GM18858 (cell line): ENCODE results near the gene RAP2A.

ENCODE experiments used
- ATAC-seq: cut with Tn5 transposase; IDR thresholded peaks from one replicate; pipeline ENCODE4 v1.9.1; 2021; ENCODE audit not compliant: unreplicated experiment

Gene RAP2A

GRCh38 chr13:97446448-97446847 is 12.5 kb downstream of the RAP2A start:
- ATAC-seq = no peak

DNA sequence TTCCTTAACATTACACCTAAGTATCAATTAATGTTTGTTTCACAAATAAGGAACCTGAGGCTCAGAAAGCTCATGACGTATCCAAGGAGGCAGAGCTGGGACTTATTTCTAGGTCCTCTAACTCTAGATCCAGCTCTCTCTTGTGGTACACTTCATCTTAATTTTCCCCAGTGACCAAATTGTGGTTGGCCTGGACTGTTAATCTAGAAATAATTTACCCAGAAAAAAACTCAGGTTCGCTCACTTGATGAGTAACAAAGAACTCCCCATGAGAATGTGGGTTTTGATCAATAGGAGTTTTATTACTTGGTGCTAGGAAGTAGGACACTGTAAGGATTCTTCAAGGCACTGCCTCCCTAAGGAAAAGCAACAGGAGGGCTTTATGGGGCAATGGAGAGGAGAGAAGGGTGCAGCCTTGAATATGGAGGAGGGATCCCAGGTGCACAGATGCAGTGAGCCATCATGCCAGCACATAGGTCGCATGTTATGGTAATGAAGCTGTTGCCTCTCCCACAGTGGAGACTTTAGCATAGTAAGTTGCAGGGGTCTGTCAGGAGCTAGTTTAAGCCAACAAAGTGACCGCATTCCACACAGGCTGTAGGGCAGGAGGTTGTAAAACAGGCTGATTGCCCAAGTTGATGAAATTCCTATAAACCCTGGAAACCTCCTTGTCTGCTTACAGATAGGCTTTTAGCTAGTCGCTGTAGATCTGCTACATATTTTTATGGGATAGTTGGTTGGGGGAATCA is 14.7 kb downstream of the RAP2A start:
- ATAC-seq = peak; percentile 37

GRCh38 chr13:97454699-97455098 is 20.7 kb downstream of the RAP2A start:
- no peak for ATAC-seq

DNA sequence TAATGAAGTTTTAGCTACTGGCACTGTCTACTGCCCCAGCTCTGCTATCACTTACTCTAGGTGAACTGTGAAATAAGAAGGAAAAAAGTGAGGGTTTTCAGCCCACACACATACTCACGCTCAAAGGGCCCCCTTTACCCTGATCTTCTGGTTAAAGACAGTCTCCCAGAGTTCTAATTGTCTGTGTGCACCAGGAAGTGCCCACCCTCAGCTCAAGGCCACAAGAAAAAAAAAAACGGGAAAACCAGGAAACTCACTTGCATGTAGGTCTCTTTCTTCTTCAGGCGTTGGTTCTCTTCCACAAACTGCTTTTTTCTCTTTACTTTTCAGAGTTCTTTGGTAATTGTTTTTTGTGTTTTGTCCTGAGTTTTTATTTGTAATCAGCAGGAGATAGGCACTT is 22.1 kb downstream of the RAP2A start:
- ATAC-seq = no peak

- ATAC-seq = peak; percentile 23
These were observed 25.3 kb downstream of the RAP2A start for GRCh38 chr13:97459215-97459777.

- peak; percentile 94 for ATAC-seq
These were observed 26.2 kb downstream of the RAP2A start for GRCh38 chr13:97460004-97460775.

DNA sequence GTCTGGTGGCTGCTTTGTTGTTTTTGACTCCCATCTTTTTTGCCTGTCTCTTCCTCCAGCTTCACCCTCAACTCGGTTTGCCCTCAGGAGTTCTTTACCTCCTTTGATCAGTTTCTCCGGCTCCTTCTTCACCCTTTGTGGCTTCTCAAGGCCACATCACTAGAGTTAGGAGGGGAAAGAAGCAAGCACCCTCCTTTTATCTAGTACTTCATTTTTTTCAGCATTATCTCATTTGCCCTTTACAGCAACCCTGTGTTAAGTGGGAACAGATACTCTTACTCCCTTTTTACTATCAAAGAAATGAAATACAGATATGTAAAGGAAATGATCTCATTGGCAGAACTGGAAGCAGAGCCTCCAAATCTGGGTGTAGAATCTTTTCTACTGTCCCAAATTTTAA is 26.9 kb downstream of the RAP2A start:
- ATAC-seq = no peak

- no peak for ATAC-seq
These were observed 30.6 kb downstream of the RAP2A start for GRCh38 chr13:97464561-97464960.

DNA sequence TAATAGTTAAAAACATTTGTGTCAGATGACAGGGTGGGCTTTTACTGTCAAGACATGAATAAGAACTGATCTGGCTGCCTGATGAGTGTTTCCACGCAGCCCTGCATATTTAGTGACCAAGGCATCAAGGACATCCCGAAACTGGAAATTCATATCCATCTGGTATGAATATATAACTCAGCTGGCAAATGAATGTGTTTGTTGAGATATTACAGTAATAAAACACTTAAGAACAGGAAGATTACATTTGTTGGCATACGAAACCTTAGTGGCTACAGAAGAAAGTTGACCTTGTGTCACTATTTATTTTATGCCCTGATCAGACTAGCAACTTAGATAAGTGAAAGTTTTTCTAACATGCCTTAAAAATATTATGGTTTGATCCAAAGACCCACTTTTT is 32.8 kb downstream of the RAP2A start:
- ATAC-seq = no peak

GRCh38 chr13:97468331-97468730 is 34.4 kb downstream of the RAP2A start:
- ATAC-seq = no peak

GRCh38 chr13:97471711-97472110 is 37.7 kb downstream of the RAP2A start:
- no peak for ATAC-seq

DNA sequence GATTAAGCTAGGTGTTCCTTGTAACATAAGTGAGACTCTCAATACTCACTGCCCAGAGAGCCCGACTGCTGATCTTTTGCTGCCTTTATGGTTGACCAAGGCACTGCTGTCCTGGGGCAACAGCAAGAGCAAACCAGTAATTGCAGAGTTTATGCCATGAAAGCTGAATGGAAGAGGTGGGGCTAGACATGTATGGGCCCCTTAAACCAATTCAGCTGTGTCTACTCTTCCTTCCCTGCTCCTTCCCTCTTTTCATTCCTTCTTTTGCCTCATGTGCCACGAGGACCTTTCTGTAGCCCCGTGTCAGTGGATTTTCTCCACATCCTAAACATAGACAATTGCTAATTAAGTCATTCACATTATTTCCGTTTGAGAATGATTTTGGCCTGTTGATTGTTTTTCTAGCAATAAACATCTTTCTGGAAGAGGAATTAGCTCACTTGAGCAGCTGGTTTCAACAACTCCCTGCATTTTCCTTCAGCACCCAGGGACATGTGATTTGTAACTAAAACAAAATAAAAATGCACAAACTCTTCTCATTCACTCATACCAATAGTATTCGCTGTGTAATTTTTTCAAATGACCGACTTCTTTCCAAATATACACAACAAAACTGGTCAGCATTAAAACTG is 40.5 kb downstream of the RAP2A start:
- no peak for ATAC-seq

- no peak for ATAC-seq
These were observed 41.0 kb downstream of the RAP2A start for GRCh38 chr13:97475011-97475410.

- no peak for ATAC-seq
These were observed 43.9 kb downstream of the RAP2A start for GRCh38 chr13:97477844-97478243.

- no peak for ATAC-seq
These were observed 44.3 kb downstream of the RAP2A start for GRCh38 chr13:97478247-97478646.

DNA sequence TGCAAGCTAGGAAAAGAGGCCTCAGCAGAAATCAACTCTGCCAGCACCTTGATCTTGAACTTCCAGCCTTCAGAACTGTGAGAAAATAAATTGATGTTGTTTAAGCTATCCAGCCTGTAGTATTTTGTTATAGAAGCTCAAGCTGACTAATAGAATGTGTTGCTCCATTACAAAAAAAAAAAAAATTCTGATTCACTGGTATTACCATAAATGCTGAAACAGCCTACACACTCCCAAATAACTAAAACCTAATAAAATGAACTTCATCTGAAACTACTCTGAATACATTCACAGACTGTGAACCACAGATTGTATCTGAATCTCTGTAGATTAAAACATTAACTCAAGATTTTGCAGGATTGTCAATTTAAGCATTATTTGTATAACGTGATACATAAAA is 49.5 kb downstream of the RAP2A start:
- ATAC-seq = no peak

DNA sequence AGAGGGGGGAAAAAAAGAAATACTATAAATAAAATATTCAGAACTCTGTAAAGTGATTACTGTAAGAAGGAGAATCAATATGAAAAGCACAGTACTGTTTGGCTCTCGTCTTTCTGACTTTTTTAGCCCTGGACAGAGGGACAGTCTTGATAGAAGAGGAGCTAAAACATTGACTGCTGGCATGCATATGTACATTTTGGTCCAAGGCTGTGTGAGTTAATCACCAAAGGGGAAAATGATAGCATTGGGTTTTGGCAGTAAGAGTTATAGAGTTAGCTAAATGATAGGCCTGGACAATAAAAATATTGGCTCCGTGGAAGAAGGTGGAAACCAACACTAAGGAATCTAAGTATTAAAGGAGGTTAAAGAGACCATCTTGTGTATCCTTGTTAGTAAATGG is 50.3 kb downstream of the RAP2A start:
- ATAC-seq = no peak

DNA sequence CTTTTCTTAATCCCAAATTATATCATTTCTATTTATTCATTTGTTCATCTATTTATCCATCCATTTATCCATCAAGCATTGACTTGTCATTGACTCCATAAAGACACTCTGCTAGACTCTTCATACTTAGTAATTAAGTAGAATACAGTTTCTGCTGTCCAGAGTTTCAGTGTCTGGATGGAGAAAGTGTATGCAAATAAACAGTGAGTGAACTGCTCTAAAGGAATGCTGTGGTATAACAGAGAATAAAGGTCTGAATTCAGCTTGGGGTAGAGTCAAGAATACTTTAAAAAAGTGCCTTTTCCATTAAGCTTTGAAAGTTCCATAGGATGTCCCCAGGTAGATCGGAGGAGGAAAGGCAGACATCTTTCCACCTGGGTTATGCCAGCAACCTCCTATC is 51.4 kb downstream of the RAP2A start:
- ATAC-seq = no peak

- ATAC-seq = no peak
These were observed 56.8 kb downstream of the RAP2A start for GRCh38 chr13:97490702-97491307.

- no peak for ATAC-seq
These were observed 57.5 kb downstream of the RAP2A start for GRCh38 chr13:97491452-97491851.

- ATAC-seq = no peak
These were observed 58.3 kb downstream of the RAP2A start for GRCh38 chr13:97492257-97492656.
